ENCODE data around the gene CPZ.

DNA sequence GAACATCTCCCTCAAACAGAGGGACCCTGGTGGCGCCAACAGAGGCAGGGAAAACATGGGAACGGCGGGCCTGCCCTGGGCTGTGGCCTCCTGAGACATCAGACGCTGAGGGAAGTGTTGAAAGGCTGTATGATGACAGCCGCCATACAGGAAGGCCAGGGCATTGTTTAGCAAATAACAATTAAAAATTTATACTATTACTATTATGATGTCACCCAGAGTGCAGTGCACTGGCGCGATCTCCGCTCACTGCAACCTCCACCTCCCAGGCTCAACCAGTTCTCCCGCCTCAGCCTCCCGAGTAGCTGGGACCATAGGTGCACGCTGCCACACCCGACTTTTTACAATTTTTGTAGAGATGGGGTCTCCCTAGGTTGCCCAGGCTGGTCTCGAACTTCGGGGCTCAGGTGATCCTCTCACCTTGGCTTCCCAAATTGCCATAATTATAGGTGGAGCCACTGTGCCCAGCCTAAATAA is 54.6 kb downstream of the CPZ start:
- TF ChIP-seq, protein P1, sequence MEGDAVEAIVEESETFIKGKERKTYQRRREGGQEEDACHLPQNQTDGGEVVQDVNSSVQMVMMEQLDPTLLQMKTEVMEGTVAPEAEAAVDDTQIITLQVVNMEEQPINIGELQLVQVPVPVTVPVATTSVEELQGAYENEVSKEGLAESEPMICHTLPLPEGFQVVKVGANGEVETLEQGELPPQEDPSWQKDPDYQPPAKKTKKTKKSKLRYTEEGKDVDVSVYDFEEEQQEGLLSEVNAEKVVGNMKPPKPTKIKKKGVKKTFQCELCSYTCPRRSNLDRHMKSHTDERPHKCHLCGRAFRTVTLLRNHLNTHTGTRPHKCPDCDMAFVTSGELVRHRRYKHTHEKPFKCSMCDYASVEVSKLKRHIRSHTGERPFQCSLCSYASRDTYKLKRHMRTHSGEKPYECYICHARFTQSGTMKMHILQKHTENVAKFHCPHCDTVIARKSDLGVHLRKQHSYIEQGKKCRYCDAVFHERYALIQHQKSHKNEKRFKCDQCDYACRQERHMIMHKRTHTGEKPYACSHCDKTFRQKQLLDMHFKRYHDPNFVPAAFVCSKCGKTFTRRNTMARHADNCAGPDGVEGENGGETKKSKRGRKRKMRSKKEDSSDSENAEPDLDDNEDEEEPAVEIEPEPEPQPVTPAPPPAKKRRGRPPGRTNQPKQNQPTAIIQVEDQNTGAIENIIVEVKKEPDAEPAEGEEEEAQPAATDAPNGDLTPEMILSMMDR (IDR thresholded peaks at IDR 0.05 in 8 of 11, conservative IDR thresholded peaks at IDR 0.05 in 3 of 11) = no peak
- no peak for TF ChIP-seq POLR2A (IDR thresholded peaks at IDR 0.05)
